Osteocyte (in vitro differentiated cells): ENCODE measurements around the gene RXRA. TPM values are rescaled to one million over a fixed set of nuclear protein-coding genes. Genes with fewer than 3 reads are reported as not detected.

Source experiments
- DNase-seq: peaks from one replicate; pipeline ENCODE4 v3.0.0; 2021; ENCODE audit warnings: mixed read lengths; ENCODE audit not compliant: unreplicated experiment; ENCODE audit errors: extremely low spot score
- H3K27ac Mint-ChIP-seq: one replicate; pipeline ENCODE4 v1.8.0; 2021; ENCODE audit warnings: mild to moderate bottlenecking, mixed read lengths; ENCODE audit not compliant: unreplicated experiment
- H3K27me3 Mint-ChIP-seq: one replicate; pipeline ENCODE4 v1.8.0; 2021; ENCODE audit warnings: mixed read lengths; ENCODE audit not compliant: unreplicated experiment
- H3K36me3 Mint-ChIP-seq: one replicate; pipeline ENCODE4 v1.8.0; 2021; ENCODE audit warnings: mixed read lengths; ENCODE audit not compliant: unreplicated experiment
- H3K4me1 Mint-ChIP-seq: one replicate; pipeline ENCODE4 v1.8.0; 2021; ENCODE audit warnings: mixed read lengths; ENCODE audit not compliant: unreplicated experiment
- H3K4me3 Mint-ChIP-seq: one replicate; pipeline ENCODE4 v1.8.0; 2021; ENCODE audit warnings: mild to moderate bottlenecking, moderate library complexity, mixed read lengths; ENCODE audit not compliant: unreplicated experiment
- H3K9me3 Mint-ChIP-seq: one replicate; pipeline ENCODE4 v1.8.0; 2021; ENCODE audit warnings: mixed read lengths; ENCODE audit not compliant: unreplicated experiment
- total RNA-seq: library from RNA; stranded (reverse); gene quantifications from 2 replicates; pipeline ENCODE4 v1.2.1, GENCODE V29; 2021
- TF ChIP-seq, protein P1 (sequence below): fragments of 200-600 bp; sonication (generic); IDR thresholded peaks from 2 replicates; pipeline ENCODE4 v1.5.0; 2021; ENCODE audit warnings: antibody characterized with exemption, mild to moderate bottlenecking, moderate library complexity

RXRA gene
- total RNA-seq, 1 donor from 2014 or later = 82.2 TPM

DNA sequence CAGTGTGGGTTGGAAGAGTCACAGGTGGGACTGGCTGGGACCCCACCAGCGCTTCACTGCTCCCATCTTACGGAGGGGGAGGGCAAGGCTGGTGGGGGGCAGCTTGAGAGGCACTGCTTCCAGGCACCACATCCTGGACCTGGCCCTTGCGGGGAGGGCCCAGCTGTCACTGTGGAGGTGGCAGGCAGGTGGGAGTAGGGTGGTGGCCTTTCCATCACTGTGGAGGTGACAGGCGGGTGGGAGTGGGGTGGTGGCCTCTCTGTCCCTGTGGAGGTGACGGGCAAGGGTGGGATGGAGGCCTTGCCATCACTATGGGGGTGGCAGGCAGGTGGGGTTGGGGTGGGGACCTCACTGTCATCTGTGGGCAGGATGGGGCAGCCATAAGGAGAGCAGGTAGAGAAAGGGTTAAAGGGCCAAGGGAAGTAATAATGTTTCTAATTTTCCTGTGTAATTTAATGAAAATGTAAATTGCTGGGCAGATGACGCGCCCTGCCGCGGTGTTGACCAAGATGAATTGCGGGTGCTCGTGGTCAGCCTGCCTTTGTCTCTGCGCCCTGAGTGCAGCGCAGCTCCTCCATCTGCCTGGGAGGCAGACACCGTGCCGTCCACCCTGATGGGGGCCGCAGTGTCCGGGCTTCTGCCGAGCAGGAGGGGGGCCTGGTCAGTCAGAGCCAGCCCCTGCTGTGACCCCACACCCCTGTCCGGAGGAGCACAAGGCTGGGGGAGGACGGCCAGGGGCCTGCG lies 20.8 kb downstream of the RXRA start:
- no peaks in the 10 kb centered on the region for H3K36me3 Mint-ChIP-seq
- H3K27ac Mint-ChIP-seq = no peak overlapping the region
- DNase-seq = no peak
- TF ChIP-seq, protein P1, sequence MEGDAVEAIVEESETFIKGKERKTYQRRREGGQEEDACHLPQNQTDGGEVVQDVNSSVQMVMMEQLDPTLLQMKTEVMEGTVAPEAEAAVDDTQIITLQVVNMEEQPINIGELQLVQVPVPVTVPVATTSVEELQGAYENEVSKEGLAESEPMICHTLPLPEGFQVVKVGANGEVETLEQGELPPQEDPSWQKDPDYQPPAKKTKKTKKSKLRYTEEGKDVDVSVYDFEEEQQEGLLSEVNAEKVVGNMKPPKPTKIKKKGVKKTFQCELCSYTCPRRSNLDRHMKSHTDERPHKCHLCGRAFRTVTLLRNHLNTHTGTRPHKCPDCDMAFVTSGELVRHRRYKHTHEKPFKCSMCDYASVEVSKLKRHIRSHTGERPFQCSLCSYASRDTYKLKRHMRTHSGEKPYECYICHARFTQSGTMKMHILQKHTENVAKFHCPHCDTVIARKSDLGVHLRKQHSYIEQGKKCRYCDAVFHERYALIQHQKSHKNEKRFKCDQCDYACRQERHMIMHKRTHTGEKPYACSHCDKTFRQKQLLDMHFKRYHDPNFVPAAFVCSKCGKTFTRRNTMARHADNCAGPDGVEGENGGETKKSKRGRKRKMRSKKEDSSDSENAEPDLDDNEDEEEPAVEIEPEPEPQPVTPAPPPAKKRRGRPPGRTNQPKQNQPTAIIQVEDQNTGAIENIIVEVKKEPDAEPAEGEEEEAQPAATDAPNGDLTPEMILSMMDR = no peak
- H3K27me3 Mint-ChIP-seq = no peaks in the 10 kb centered on the region
- peaks cover 70% of the 10 kb centered on the region for H3K4me1 Mint-ChIP-seq
- no peak overlapping the region for H3K4me3 Mint-ChIP-seq
- H3K9me3 Mint-ChIP-seq = no peaks in the 10 kb centered on the region

DNA sequence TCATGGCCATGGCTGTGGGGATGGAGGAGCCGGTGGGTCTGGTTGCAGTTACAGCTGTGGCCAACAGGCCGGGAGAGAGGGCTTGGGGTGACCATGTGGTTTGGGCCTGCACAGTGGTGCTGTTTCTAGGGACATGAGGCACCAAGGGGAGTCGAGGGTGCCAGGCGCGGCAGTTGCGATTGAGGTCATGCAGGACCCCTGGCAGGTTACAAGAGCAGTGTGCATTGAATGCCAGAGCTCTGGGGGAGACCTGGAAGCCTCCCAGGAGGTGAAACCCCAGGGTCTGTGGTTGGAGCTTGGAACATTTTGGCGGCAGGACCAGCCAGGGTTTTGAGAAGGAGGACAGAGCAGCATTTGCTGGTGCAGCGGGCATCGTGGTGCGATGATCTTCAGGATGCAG lies 21.7 kb downstream of the RXRA start:
- Mint-ChIP-seq H3K36me3 (no peaks in the 10 kb centered on the region), H3K27me3 (no peaks in the 10 kb centered on the region), H3K4me1 (peaks cover 69% of the 10 kb centered on the region), H3K4me3 (no peak overlapping the region), H3K27ac (no peak overlapping the region), H3K9me3 (no peaks in the 10 kb centered on the region)
- TF ChIP-seq, protein P1 = no peak
- DNase-seq = no peak

DNA sequence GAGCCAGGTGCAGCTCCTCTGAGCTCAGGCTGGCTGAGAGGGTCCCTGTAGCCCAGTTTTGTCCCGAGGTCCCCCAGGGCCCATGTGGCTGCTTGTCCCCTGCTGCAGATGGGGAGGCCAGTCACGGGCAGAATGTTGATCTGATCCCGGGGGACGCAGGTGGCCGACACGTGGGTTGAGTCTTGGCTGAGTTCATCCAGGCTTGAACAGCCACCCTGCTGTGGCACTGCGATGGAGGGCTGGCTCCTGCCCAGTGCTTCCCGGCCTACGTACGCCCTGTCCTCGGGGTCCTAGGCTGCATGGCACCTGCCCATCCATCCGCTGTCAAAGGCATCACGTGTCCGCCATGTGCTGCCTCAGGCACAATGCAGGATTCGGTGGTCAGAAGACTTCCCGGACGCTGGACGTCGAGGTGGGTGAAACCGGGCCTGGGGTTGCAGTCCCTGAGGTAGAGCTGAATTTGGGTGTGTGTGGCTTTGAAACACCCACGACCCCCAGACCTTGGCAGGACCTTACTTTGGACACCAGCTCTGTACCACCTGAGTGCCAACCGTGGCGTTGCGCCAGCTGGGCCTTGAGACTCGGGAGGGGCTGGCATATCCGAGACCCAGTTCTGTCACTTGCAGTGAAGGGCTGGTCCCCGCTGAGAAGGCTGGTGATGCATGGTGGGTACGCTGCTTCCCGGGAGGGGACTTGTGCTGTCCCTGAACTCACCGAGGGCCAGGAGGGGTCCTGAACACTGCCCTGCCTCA lies 22.3 kb downstream of the RXRA start:
- Mint-ChIP-seq H3K27ac (no peak overlapping the region), H3K4me3 (no peak overlapping the region), H3K4me1 (peaks cover 68% of the 10 kb centered on the region), H3K36me3 (no peaks in the 10 kb centered on the region), H3K27me3 (no peaks in the 10 kb centered on the region), H3K9me3 (no peaks in the 10 kb centered on the region)
- no peak for DNase-seq
- TF ChIP-seq, protein P1 = no peak

DNA sequence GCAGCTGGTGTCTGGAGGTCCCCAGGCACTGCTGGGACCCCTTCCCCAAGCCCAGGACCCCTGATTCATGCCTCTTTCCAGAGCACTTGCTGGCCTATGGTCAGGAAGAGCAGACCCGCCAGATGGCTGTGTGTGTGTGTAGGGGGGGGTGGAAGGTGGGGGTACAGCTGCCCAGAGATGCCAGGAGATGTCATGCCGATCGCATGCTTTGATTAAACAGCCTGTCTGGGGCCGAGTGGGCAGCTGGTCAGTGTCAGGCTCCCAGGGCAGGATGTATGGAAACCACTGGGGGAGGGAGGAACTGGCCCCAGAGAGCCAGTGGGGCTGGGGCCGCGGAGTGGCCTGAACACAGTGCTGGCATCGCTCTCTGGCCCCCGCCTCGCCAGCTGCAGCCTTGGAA lies 23.7 kb downstream of the RXRA start:
- Mint-ChIP-seq H3K4me3 (no peak overlapping the region), H3K36me3 (no peaks in the 10 kb centered on the region), H3K27me3 (no peaks in the 10 kb centered on the region), H3K9me3 (no peaks in the 10 kb centered on the region), H3K27ac (peak overlapping the region; percentile 31), H3K4me1 (peaks cover 74% of the 10 kb centered on the region)
- TF ChIP-seq, protein P1 = no peak
- no peak for DNase-seq

DNA sequence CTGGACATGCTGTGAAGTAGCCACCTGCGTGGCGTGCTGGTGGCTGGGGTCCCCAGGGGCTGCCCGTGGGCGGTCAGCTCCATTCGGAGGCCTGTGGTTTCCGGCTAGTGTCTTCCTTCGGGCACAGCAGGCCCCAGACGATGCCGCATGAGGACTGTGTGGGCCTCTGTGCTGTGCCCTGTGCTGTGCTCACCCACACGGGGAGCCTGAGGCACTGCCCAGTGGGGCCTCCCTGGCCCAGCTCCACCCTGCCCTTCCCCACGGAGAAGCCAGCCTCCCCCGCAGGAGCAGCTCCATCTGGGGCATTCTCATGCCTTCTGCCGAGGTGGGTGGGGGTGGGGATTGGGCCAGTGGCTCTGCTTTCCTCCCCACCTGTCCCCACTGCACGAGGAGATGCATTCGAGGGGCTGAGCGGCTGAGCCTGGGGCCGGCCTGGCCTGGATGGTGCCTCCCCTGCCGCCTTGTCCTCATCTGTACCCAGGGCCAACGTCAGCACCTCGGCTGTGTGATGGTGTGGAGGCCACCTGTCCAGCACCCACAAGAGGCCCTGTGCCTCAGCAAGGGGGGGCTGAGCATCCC lies 24.2 kb downstream of the RXRA start:
- no peak for DNase-seq
- H3K4me3 Mint-ChIP-seq = no peak overlapping the region
- H3K4me1 Mint-ChIP-seq = peaks cover 76% of the 10 kb centered on the region
- H3K9me3 Mint-ChIP-seq = no peaks in the 10 kb centered on the region
- H3K27ac Mint-ChIP-seq = peak overlapping the region; percentile 31
- no peaks in the 10 kb centered on the region for H3K36me3 Mint-ChIP-seq
- no peaks in the 10 kb centered on the region for H3K27me3 Mint-ChIP-seq
- TF ChIP-seq, protein P1 = no peak
